ENCODE measurements around the gene TTC23. TPM values are rescaled to one million over a fixed set of nuclear protein-coding genes. Genes with fewer than 3 reads are reported as not detected.

The TTC23 gene
- total RNA-seq, 1 donor from 2014 or later, result 11.6 TPM

DNA sequence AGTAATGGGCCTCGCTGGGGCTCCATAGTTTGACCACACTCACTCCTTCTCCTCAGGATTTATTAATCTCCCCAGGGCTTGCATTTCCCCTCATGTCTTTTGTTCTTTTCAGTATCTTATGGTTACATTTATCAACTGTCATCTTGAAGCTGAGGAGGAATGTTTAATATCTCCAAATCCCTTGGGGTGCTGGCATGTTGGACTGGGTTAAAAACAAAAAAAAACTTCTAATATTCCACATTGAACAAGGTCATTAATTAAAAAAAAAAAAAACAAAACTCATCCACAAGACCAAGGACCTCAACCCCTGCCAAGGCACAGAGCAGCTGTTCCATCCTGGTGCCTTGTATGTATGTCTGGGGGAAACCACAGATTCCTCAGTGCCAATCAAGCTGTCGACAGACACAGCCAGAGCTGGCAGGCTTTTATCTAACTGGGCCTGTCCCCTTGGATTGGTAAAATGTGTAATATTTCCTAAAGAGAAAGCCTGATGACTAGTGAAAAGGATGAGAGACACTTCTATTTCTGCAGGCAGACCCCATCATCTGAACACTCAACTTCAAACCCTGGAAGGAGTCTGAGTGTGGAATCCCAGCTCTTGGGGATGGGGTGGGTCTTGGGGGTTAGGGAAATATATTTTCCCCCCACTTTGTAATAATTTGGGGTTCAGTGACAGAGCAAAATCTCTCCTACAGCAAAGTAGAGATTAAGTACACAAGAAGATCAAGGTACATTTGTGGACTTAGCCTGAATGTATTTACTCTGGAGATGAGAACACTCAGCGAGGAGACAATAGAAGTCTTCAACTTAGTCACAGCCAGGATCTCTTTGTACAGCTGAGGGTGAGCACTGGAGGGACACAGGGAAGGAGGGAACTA lies 69.1 kb downstream of the TTC23 start:
- Histone ChIP-seq H3K36me3 (ENCODE audit: control insufficient read depth, insufficient read depth, low read length) (no peaks in the 10 kb centered on the region), H3K27me3 (ENCODE audit: control insufficient read depth, insufficient read depth, low read length) (no peaks in the 10 kb centered on the region), H3K4me3 (ENCODE audit: low read depth, low read length) (no peak overlapping the region)
- no peak for DNase-seq (ENCODE audit: low read depth)
- TF ChIP-seq, protein P1, sequence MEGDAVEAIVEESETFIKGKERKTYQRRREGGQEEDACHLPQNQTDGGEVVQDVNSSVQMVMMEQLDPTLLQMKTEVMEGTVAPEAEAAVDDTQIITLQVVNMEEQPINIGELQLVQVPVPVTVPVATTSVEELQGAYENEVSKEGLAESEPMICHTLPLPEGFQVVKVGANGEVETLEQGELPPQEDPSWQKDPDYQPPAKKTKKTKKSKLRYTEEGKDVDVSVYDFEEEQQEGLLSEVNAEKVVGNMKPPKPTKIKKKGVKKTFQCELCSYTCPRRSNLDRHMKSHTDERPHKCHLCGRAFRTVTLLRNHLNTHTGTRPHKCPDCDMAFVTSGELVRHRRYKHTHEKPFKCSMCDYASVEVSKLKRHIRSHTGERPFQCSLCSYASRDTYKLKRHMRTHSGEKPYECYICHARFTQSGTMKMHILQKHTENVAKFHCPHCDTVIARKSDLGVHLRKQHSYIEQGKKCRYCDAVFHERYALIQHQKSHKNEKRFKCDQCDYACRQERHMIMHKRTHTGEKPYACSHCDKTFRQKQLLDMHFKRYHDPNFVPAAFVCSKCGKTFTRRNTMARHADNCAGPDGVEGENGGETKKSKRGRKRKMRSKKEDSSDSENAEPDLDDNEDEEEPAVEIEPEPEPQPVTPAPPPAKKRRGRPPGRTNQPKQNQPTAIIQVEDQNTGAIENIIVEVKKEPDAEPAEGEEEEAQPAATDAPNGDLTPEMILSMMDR (IDR thresholded peaks at IDR 0.05; ENCODE audit: insufficient read depth, low read length, poor library complexity, severe bottlenecking), result no peak

- H3K4me3 ChIP-seq (ENCODE audit: low read depth, low read length), result no peak overlapping the region
- no peaks in the 10 kb centered on the region for H3K27me3 ChIP-seq (ENCODE audit: control insufficient read depth, insufficient read depth, low read length)
- no peak for DNase-seq (ENCODE audit: low read depth)
- TF ChIP-seq, protein P1 (IDR thresholded peaks at IDR 0.05; ENCODE audit: insufficient read depth, low read length, poor library complexity, severe bottlenecking), result no peak
- H3K36me3 ChIP-seq (ENCODE audit: control insufficient read depth, insufficient read depth, low read length), result no peaks in the 10 kb centered on the region
These were observed 71.7 kb downstream of the TTC23 start for GRCh38 chr15:99177679-99178078.

DNA sequence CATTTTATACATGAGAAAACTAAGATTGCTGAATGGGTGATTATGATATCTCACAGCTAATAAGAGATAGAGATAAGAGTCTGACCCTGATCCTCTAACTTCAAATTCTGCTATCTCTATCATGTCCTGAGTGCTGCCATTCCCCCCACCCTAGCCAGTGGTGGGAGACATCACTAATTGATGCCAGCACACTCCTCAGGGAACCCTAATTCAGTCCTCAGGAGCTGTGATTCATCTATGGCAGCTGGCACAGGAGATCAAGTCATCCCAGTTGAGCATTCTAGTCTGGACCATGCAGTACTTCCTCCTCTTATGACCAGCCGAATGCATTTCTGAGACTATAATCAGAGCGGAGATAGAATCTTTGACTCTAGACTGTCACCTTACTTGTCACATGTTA lies 72.6 kb downstream of the TTC23 start:
- Histone ChIP-seq H3K27me3 (ENCODE audit: control insufficient read depth, insufficient read depth, low read length) (no peaks in the 10 kb centered on the region), H3K4me3 (ENCODE audit: low read depth, low read length) (no peak overlapping the region), H3K36me3 (ENCODE audit: control insufficient read depth, insufficient read depth, low read length) (no peaks in the 10 kb centered on the region)
- TF ChIP-seq, protein P1 (IDR thresholded peaks at IDR 0.05; ENCODE audit: insufficient read depth, low read length, poor library complexity, severe bottlenecking), result no peak
- DNase-seq (ENCODE audit: low read depth), result no peak

DNA sequence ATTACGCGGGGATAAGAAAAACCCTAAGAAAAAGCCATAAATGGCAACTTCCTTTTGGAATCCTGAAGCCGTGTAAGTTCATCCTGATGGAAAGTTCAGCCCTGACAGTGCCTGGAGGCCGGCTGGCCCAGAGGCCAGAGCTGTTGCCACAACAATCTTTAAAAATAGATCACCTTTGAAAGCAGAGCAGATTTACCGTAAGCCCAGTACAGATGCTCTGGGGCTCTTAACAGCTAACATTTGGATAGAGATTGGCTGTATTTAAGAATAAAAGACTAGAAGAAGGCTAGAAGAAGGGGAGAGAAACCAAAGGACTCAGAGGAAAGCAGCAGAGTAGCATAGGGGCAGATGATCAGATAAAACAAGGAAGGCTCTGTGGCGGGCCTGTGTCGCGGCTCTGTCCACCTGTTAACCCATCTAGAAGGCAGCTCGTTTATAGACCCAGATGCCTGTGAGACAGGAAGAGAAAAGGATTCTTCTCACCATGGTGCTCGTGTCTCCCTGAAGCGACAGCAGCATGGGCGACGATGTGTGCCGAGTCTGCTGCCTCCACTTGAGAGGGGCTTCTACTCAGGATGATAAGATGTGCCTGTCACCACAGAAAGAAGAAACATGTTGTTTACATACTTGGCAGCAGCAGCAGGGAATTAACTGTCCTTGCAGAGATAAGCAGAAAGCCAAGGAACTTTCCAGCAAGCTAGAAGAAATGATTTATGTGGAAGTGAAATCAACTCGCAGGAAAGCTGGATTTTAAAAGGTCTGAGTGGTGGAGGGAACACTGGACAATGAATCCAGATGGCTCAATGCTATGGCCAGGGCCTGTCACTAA lies 74.6 kb downstream of the TTC23 start:
- no peak for DNase-seq (ENCODE audit: low read depth)
- no peaks in the 10 kb centered on the region for H3K36me3 ChIP-seq (ENCODE audit: control insufficient read depth, insufficient read depth, low read length)

DNA sequence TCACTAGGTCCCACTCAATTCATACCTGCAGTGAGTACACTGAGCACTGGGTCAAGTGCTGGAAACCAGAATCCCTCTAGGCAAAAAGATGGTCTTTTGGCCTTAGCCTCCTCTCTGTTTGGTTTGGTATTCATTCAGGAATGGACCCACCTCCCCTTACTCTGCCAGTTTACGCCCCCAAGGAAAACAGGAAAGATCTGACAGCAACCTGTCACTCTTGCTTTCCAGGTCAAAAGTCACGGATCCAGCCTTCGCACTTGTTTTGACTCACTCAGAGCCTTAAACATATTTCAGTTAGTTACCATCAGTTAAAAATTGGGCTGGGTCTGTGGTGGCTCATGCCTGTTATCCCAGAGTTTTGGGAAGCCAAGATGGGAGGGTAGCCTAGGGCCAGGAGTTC lies 76.4 kb downstream of the TTC23 start:
- DNase-seq (ENCODE audit: low read depth), result no peak
- no peaks in the 10 kb centered on the region for H3K36me3 ChIP-seq (ENCODE audit: control insufficient read depth, insufficient read depth, low read length)

More for the DNA sequence above, 74.6 kb downstream of the TTC23 start:
- H3K27me3 ChIP-seq (ENCODE audit: control insufficient read depth, insufficient read depth, low read length), result no peaks in the 10 kb centered on the region
- no peak overlapping the region for H3K4me3 ChIP-seq (ENCODE audit: low read depth, low read length)
- TF ChIP-seq, protein P1 (IDR thresholded peaks at IDR 0.05; ENCODE audit: insufficient read depth, low read length, poor library complexity, severe bottlenecking), result no peak

More for the DNA sequence above, 76.4 kb downstream of the TTC23 start:
- H3K27me3 ChIP-seq (ENCODE audit: control insufficient read depth, insufficient read depth, low read length), result no peaks in the 10 kb centered on the region
- no peak overlapping the region for H3K4me3 ChIP-seq (ENCODE audit: low read depth, low read length)
- TF ChIP-seq, protein P1 (IDR thresholded peaks at IDR 0.05; ENCODE audit: insufficient read depth, low read length, poor library complexity, severe bottlenecking), result no peak
